ENCODE data around the gene LENEP. TPM values are rescaled to one million over a fixed set of nuclear protein-coding genes. Genes with fewer than 3 reads are reported as not detected.

LENEP gene
- total RNA-seq, 2 experiments from 2014 or later, result not detected

- ATAC-seq (ENCODE audit: poor library complexity) (peak; percentile 1), DNase-seq (peak in 2 of 14 experiments; percentile 41 to 42)
- ChIA-PET POLR2A (interaction anchor here (0.6 to 3.2 kb wide), 16 partner anchors 8 to 401 kb away, joined by 3 to 28 read pairs (median 6); partner anchors contain the start of genes ADAM15, CKS1B, FLAD1 and PMVK), CTCF (interaction anchor here (0.7 to 5.6 kb wide), 16 partner anchors 9 to 169 kb away, joined by 3 to 47 read pairs (median 5); partner anchors contain the start of genes CKS1B, FLAD1 and PMVK)
- Mint-ChIP-seq H3K27ac (peak overlapping the region; percentile 98), H3K4me3 (peak overlapping the region; percentile 99), H3K36me3 (ENCODE audit: low read depth) (peaks cover 53% of the 10 kb centered on the region), H3K9me3 (no peaks in the 10 kb centered on the region), H3K27me3 (no peaks in the 10 kb centered on the region), H3K4me1 (ENCODE audit: low read depth) (peaks cover 28% of the 10 kb centered on the region)
- Histone ChIP-seq H3K36me3 (ENCODE audit: insufficient read depth, low read length) (peaks cover 45% of the 10 kb centered on the region), H3K4me3 (ENCODE audit: low read length) (peak overlapping the region; percentile 68), H3K27ac (ENCODE audit: low read depth in 1 of 2, low read length in 2 of 2) (peak overlapping the region; percentile 83 to 95), H3K4me1 (ENCODE audit: insufficient read depth, low read length) (peaks cover 69% of the 10 kb centered on the region), H3K9me3 (ENCODE audit: control insufficient read depth in 1 of 2, insufficient read depth in 1 of 2, low read length in 2 of 2) (no peaks in the 10 kb centered on the region), H3K27me3 (ENCODE audit: control insufficient read depth in 1 of 2, insufficient read depth in 2 of 2, low read length in 2 of 2) (no peaks in the 10 kb centered on the region)
- intact Hi-C loops (cut with DNase I, micrococcal nuclease), result loop anchor here in 1 of 2 experiments (1.0 to 5.0 kb wide), 2 partner anchors 23 to 102 kb away; partner anchors contain the start of gene EFNA4
- TF ChIP-seq, protein P1, sequence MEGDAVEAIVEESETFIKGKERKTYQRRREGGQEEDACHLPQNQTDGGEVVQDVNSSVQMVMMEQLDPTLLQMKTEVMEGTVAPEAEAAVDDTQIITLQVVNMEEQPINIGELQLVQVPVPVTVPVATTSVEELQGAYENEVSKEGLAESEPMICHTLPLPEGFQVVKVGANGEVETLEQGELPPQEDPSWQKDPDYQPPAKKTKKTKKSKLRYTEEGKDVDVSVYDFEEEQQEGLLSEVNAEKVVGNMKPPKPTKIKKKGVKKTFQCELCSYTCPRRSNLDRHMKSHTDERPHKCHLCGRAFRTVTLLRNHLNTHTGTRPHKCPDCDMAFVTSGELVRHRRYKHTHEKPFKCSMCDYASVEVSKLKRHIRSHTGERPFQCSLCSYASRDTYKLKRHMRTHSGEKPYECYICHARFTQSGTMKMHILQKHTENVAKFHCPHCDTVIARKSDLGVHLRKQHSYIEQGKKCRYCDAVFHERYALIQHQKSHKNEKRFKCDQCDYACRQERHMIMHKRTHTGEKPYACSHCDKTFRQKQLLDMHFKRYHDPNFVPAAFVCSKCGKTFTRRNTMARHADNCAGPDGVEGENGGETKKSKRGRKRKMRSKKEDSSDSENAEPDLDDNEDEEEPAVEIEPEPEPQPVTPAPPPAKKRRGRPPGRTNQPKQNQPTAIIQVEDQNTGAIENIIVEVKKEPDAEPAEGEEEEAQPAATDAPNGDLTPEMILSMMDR (IDR thresholded peaks at IDR 0.05), result no peak
Measured at GRCh38 chr1:154960446-154961136, 32.8 kb upstream of the LENEP start.

- H3K9me3 Mint-ChIP-seq, result no peaks in the 10 kb centered on the region
- H3K27me3 Mint-ChIP-seq, result no peaks in the 10 kb centered on the region
- Histone ChIP-seq H3K9me3 (ENCODE audit: control insufficient read depth in 1 of 2, insufficient read depth in 1 of 2, low read length in 2 of 2) (no peaks in the 10 kb centered on the region), H3K4me1 (ENCODE audit: insufficient read depth, low read length) (peaks cover 60% of the 10 kb centered on the region), H3K27ac (ENCODE audit: low read depth in 1 of 2, low read length in 2 of 2) (peak within 1 kb of the TSS; percentile 88 to 95), H3K36me3 (ENCODE audit: insufficient read depth, low read length) (peaks cover 54% of the 10 kb centered on the region), H3K4me3 (ENCODE audit: low read length) (peak within 1 kb of the TSS; percentile 68), H3K27me3 (ENCODE audit: control insufficient read depth in 1 of 2, insufficient read depth in 2 of 2, low read length in 2 of 2) (no peaks in the 10 kb centered on the region)
- TF ChIP-seq, protein P1 (IDR thresholded peaks at IDR 0.05), result peak; percentile 60
- intact Hi-C loops (cut with DNase I, micrococcal nuclease), result loop anchor here (1.0 to 5.0 kb wide), 5 partner anchors 24 to 101 kb away; partner anchors contain the start of gene EFNA4 (in 1 of the 2)
- H3K36me3 Mint-ChIP-seq (ENCODE audit: low read depth), result peaks cover 56% of the 10 kb centered on the region
- peak within 1 kb of the TSS; percentile 98 for H3K27ac Mint-ChIP-seq
- ChIA-PET POLR2A (interaction anchor here (0.6 to 3.2 kb wide), 19 partner anchors 9 to 402 kb away, joined by 3 to 28 read pairs (median 5); partner anchors contain the start of genes ADAM15, CKS1B, FLAD1 and PMVK), CTCF (interaction anchor here (0.8 to 5.6 kb wide), 19 partner anchors 10 to 170 kb away, joined by 3 to 47 read pairs (median 5); partner anchors contain the start of genes CKS1B, FLAD1 and PMVK)
- peak within 1 kb of the TSS; percentile 99 for H3K4me3 Mint-ChIP-seq
- ATAC-seq (ENCODE audit: poor library complexity) (peak; percentile 72), DNase-seq (peak; percentile 65 to 91 (median 77))
- H3K4me1 Mint-ChIP-seq (ENCODE audit: low read depth), result peaks cover 20% of the 10 kb centered on the region
Measured at GRCh38 chr1:154961207-154962155, 31.9 kb upstream of the LENEP start, which contains the start of gene PYGO2. TSS of gene PYGO2 (minus strand) at chr1:154961782. CDS start at chr1:154961576, 206 bp downstream.

Data from CD4-positive, alpha-beta T cell (primary cell).